ENCODE results near the gene NEGR1. TPM values are rescaled to one million over a fixed set of nuclear protein-coding genes. Genes with fewer than 3 reads are reported as not detected.

The NEGR1 gene
- total and polyA plus RNA-seq, 2 experiments from 2014 or later: 0.57 to 0.94 TPM

DNA sequence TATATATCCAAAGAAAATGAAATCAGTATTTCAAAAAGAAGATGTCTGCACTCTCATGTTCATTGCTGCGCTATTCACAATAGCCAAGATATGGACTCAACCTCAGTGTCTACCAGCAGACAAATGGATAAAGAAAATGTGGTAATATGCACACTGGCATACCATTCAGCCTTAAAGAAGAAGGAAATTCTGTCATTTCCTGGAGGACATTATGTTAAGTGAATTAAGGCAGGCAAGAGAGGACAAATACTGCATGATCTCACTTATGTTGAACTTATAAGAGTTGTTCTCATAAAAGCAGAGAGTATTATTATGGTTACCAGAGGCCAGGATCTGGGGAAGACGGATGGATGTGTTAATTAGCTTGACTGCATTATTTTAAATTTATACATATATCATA, 115.9 kb downstream of the NEGR1 start:
- ATAC-seq (no peak), DNase-seq (ENCODE audit: low spot score) (no peak)
- Histone ChIP-seq H3K27me3 (ENCODE audit: insufficient read depth) (no peaks in the 10 kb centered on the region), H3K27ac (ENCODE audit: low read depth) (no peak overlapping the region), H3K36me3 (ENCODE audit: insufficient read depth) (no peaks in the 10 kb centered on the region), H3F3A (replicated peaks; ENCODE audit: low read depth) (no peaks in the 10 kb centered on the region), H3K4me1 (ENCODE audit: insufficient read depth) (peaks cover 6% of the 10 kb centered on the region; the same call in 1 of the 2 replicates), H3K79me2 (replicated peaks; ENCODE audit: insufficient read depth) (no peaks in the 10 kb centered on the region), H2AFZ (no peak overlapping the region), H3K9me2 (ENCODE audit: insufficient read depth) (no peaks in the 10 kb centered on the region), H3K4me2 (no peak overlapping the region), H4K20me1 (replicated peaks; ENCODE audit: insufficient read depth) (no peaks in the 10 kb centered on the region), H3K4me3 (no peak overlapping the region)
- H3K9me3 Mint-ChIP-seq: no peaks in the 10 kb centered on the region; the same call in 2 of the 3 replicates
- TF ChIP-seq EZH2 (IDR thresholded peaks at IDR 0.05; ENCODE audit: low read depth, unreplicated experiment) (no peak), NANOG (IDR thresholded peaks at IDR 0.05; ENCODE audit: borderline replicate concordance) (no peak), ZNF331 (CRISPR knock-in tag; IDR thresholded peaks at IDR 0.05; ENCODE audit: low read depth) (no peak), EZH2phosphoT487 (IDR thresholded peaks at IDR 0.05; ENCODE audit: unreplicated experiment) (no peak), CREB1 (CRISPR knock-in tag; IDR thresholded peaks at IDR 0.05; ENCODE audit: low read depth) (no peak), JUNB (IDR thresholded peaks at IDR 0.05; ENCODE audit: unreplicated experiment) (no peak), ZNF114 (CRISPR knock-in tag; IDR thresholded peaks at IDR 0.05) (no peak), POLR2AphosphoS5 (IDR thresholded peaks at IDR 0.05; ENCODE audit: low read depth) (no peak)
- TF ChIP-seq, protein P1, sequence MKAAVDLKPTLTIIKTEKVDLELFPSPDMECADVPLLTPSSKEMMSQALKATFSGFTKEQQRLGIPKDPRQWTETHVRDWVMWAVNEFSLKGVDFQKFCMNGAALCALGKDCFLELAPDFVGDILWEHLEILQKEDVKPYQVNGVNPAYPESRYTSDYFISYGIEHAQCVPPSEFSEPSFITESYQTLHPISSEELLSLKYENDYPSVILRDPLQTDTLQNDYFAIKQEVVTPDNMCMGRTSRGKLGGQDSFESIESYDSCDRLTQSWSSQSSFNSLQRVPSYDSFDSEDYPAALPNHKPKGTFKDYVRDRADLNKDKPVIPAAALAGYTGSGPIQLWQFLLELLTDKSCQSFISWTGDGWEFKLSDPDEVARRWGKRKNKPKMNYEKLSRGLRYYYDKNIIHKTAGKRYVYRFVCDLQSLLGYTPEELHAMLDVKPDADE (IDR thresholded peaks at IDR 0.05): no peak
- TF ChIP-seq, protein P2, sequence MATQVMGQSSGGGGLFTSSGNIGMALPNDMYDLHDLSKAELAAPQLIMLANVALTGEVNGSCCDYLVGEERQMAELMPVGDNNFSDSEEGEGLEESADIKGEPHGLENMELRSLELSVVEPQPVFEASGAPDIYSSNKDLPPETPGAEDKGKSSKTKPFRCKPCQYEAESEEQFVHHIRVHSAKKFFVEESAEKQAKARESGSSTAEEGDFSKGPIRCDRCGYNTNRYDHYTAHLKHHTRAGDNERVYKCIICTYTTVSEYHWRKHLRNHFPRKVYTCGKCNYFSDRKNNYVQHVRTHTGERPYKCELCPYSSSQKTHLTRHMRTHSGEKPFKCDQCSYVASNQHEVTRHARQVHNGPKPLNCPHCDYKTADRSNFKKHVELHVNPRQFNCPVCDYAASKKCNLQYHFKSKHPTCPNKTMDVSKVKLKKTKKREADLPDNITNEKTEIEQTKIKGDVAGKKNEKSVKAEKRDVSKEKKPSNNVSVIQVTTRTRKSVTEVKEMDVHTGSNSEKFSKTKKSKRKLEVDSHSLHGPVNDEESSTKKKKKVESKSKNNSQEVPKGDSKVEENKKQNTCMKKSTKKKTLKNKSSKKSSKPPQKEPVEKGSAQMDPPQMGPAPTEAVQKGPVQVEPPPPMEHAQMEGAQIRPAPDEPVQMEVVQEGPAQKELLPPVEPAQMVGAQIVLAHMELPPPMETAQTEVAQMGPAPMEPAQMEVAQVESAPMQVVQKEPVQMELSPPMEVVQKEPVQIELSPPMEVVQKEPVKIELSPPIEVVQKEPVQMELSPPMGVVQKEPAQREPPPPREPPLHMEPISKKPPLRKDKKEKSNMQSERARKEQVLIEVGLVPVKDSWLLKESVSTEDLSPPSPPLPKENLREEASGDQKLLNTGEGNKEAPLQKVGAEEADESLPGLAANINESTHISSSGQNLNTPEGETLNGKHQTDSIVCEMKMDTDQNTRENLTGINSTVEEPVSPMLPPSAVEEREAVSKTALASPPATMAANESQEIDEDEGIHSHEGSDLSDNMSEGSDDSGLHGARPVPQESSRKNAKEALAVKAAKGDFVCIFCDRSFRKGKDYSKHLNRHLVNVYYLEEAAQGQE (IDR thresholded peaks at IDR 0.05; ENCODE audit: unreplicated experiment): no peak
- TF ChIP-seq, protein P3, sequence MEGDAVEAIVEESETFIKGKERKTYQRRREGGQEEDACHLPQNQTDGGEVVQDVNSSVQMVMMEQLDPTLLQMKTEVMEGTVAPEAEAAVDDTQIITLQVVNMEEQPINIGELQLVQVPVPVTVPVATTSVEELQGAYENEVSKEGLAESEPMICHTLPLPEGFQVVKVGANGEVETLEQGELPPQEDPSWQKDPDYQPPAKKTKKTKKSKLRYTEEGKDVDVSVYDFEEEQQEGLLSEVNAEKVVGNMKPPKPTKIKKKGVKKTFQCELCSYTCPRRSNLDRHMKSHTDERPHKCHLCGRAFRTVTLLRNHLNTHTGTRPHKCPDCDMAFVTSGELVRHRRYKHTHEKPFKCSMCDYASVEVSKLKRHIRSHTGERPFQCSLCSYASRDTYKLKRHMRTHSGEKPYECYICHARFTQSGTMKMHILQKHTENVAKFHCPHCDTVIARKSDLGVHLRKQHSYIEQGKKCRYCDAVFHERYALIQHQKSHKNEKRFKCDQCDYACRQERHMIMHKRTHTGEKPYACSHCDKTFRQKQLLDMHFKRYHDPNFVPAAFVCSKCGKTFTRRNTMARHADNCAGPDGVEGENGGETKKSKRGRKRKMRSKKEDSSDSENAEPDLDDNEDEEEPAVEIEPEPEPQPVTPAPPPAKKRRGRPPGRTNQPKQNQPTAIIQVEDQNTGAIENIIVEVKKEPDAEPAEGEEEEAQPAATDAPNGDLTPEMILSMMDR (conservative IDR thresholded peaks at IDR 0.05; ENCODE audit: low read depth in 2 of 2): no peak
- H3K4me1 Mint-ChIP-seq: peaks cover 5% of the 10 kb centered on the region; the same call in 1 of the 3 replicates
- H3K4me3 Mint-ChIP-seq: no peak overlapping the region
- H3K27ac Mint-ChIP-seq: no peak overlapping the region
- H3K27me3 Mint-ChIP-seq (ENCODE audit: insufficient read depth, low read depth, poor library complexity): no peaks in the 10 kb centered on the region
- H3K36me3 Mint-ChIP-seq (ENCODE audit: low read depth): no peaks in the 10 kb centered on the region

Measured in GM23338 (cell line).